Measurements from ENCODE around the gene CD163L1. TPM values are rescaled to one million over a fixed set of nuclear protein-coding genes. Genes with fewer than 3 reads are reported as not detected.

Gene CD163L1
- total RNA-seq, 4 donors from 2014 or later: 3.8 to 194 (median 16.4) TPM

GRCh38 chr12:7362734-7363133, 81.2 kb downstream of the CD163L1 start:
- Histone ChIP-seq H3K4me1 (no peaks in the 10 kb centered on the region), H3K27me3 (no peaks in the 10 kb centered on the region), H3K4me3 (no peak overlapping the region), H3K36me3 (no peaks in the 10 kb centered on the region), H3K27ac (no peak overlapping the region), H3K9me3 (no peaks in the 10 kb centered on the region)
- no peak for DNase-seq
- TF ChIP-seq POLR2A (IDR thresholded peaks at IDR 0.05): no peak
- no peak for TF ChIP-seq CTCF (IDR thresholded peaks at IDR 0.05)

- H3K27me3 ChIP-seq: no peaks in the 10 kb centered on the region
- no peaks in the 10 kb centered on the region for H3K36me3 ChIP-seq
- no peaks in the 10 kb centered on the region for H3K4me1 ChIP-seq
- no peak overlapping the region for H3K4me3 ChIP-seq
- no peak overlapping the region for H3K27ac ChIP-seq
- no peak for DNase-seq
- TF ChIP-seq POLR2A (IDR thresholded peaks at IDR 0.05) (no peak), CTCF (IDR thresholded peaks at IDR 0.05) (no peak)
- H3K9me3 ChIP-seq: no peaks in the 10 kb centered on the region
Measured at GRCh38 chr12:7361265-7361664, 82.7 kb downstream of the CD163L1 start.

- H3K27me3 ChIP-seq: no peaks in the 10 kb centered on the region
Measured at GRCh38 chr12:7354529-7354928, 89.4 kb downstream of the CD163L1 start.

DNA sequence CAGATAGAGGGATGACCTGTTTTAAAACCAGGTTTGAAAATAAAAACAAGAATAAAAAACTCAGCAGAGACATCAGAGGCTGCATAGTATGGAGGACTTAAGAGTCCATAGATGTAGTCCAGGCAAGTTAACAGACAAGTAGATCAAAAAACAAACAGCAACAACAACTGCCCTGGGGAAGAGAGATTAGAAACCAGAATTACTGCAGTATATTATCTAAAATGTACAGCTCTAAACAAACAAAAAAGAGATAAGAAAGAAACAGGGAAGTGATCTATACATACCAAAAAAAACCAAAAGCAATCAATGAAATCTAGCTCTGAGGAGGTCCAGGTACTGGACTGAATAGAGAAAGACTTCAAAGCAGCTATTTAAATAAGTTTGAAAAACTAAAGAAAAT, 91.3 kb downstream of the CD163L1 start:
- Histone ChIP-seq H3K27me3 (no peaks in the 10 kb centered on the region), H3K27ac (no peak overlapping the region), H3K4me1 (no peaks in the 10 kb centered on the region), H3K36me3 (no peaks in the 10 kb centered on the region), H3K9me3 (no peaks in the 10 kb centered on the region), H3K4me3 (no peak overlapping the region)
- DNase-seq: no peak
- TF ChIP-seq CTCF (IDR thresholded peaks at IDR 0.05): no peak
- no peak for TF ChIP-seq POLR2A (IDR thresholded peaks at IDR 0.05)

More at GRCh38 chr12:7354529-7354928, 89.4 kb downstream of the CD163L1 start:
- no peak for TF ChIP-seq POLR2A (IDR thresholded peaks at IDR 0.05)
- H3K4me1 ChIP-seq: no peaks in the 10 kb centered on the region
- H3K4me3 ChIP-seq: no peak overlapping the region
- no peaks in the 10 kb centered on the region for H3K9me3 ChIP-seq
- H3K27ac ChIP-seq: no peak overlapping the region
- H3K36me3 ChIP-seq: no peaks in the 10 kb centered on the region
- no peak for DNase-seq

GRCh38 chr12:7351177-7351576, 92.8 kb downstream of the CD163L1 start:
- H3K36me3 ChIP-seq: no peaks in the 10 kb centered on the region
- H3K27me3 ChIP-seq: no peaks in the 10 kb centered on the region
- no peak overlapping the region for H3K27ac ChIP-seq
- H3K4me3 ChIP-seq: no peak overlapping the region
- no peaks in the 10 kb centered on the region for H3K4me1 ChIP-seq
- no peak for TF ChIP-seq POLR2A (IDR thresholded peaks at IDR 0.05)
- TF ChIP-seq CTCF (IDR thresholded peaks at IDR 0.05): no peak
- no peaks in the 10 kb centered on the region for H3K9me3 ChIP-seq
- DNase-seq: no peak

- H3K4me1 ChIP-seq: no peaks in the 10 kb centered on the region
- no peak for TF ChIP-seq POLR2A (IDR thresholded peaks at IDR 0.05)
- TF ChIP-seq CTCF (IDR thresholded peaks at IDR 0.05): no peak
- H3K9me3 ChIP-seq: no peaks in the 10 kb centered on the region
- H3K27me3 ChIP-seq: no peaks in the 10 kb centered on the region
- no peak overlapping the region for H3K4me3 ChIP-seq
- H3K27ac ChIP-seq: no peak overlapping the region
- no peak for DNase-seq
- H3K36me3 ChIP-seq: no peaks in the 10 kb centered on the region
Measured at GRCh38 chr12:7349418-7349817, 94.5 kb downstream of the CD163L1 start.

Measured in Peyer's patch (tissue), 4 donors.